ENCODE results near the gene C1orf115. TPM values are rescaled to one million over a fixed set of nuclear protein-coding genes. Genes with fewer than 3 reads are reported as not detected.

The C1orf115 gene
- total RNA-seq, 1 donor: 0.36 TPM

- no peak for DNase-seq (ENCODE audit: insufficient read length, low spot score, missing footprints)
- Histone ChIP-seq H3K27ac (ENCODE audit: low read depth, low read length) (no peak overlapping the region), H3K4me1 (ENCODE audit: insufficient read depth, low read length) (no peaks in the 10 kb centered on the region), H4K20me1 (ENCODE audit: insufficient read depth, low read length) (no peaks in the 10 kb centered on the region), H3K36me3 (ENCODE audit: insufficient read depth, low read length) (no peaks in the 10 kb centered on the region), H2AFZ (ENCODE audit: low read length) (no peak overlapping the region), H3K4me3 (ENCODE audit: insufficient read depth, low read length) (no peak overlapping the region), H3K9me3 (ENCODE audit: low read depth, low read length) (no peaks in the 10 kb centered on the region), H3K79me2 (ENCODE audit: insufficient read depth, low read length) (no peaks in the 10 kb centered on the region), H3K4me2 (ENCODE audit: insufficient read depth, low read length) (no peak overlapping the region), H3K27me3 (ENCODE audit: insufficient read depth, low read length) (peaks cover 6% of the 10 kb centered on the region)
- peak; percentile 31 for TF ChIP-seq CTCF (IDR thresholded peaks at IDR 0.05; ENCODE audit: extremely low read depth, low read depth, low read length)
These were observed 36.5 kb downstream of the C1orf115 start for GRCh38 chr1:220726634-220727033.

GRCh38 chr1:220727519-220727918 lies 37.4 kb downstream of the C1orf115 start:
- H3K27ac ChIP-seq (ENCODE audit: low read depth, low read length): no peak overlapping the region
- H3K36me3 ChIP-seq (ENCODE audit: insufficient read depth, low read length): no peaks in the 10 kb centered on the region
- H3K79me2 ChIP-seq (ENCODE audit: insufficient read depth, low read length): no peaks in the 10 kb centered on the region
- H4K20me1 ChIP-seq (ENCODE audit: insufficient read depth, low read length): no peaks in the 10 kb centered on the region
- no peak overlapping the region for H2AFZ ChIP-seq (ENCODE audit: low read length)
- no peak overlapping the region for H3K4me2 ChIP-seq (ENCODE audit: insufficient read depth, low read length)
- peaks cover 6% of the 10 kb centered on the region for H3K27me3 ChIP-seq (ENCODE audit: insufficient read depth, low read length)
- TF ChIP-seq CTCF (IDR thresholded peaks at IDR 0.05; ENCODE audit: extremely low read depth, low read depth, low read length): no peak
- H3K4me1 ChIP-seq (ENCODE audit: insufficient read depth, low read length): peaks cover 4% of the 10 kb centered on the region
- DNase-seq (ENCODE audit: insufficient read length, low spot score, missing footprints): no peak
- H3K9me3 ChIP-seq (ENCODE audit: low read depth, low read length): no peaks in the 10 kb centered on the region
- H3K4me3 ChIP-seq (ENCODE audit: insufficient read depth, low read length): no peak overlapping the region

DNA sequence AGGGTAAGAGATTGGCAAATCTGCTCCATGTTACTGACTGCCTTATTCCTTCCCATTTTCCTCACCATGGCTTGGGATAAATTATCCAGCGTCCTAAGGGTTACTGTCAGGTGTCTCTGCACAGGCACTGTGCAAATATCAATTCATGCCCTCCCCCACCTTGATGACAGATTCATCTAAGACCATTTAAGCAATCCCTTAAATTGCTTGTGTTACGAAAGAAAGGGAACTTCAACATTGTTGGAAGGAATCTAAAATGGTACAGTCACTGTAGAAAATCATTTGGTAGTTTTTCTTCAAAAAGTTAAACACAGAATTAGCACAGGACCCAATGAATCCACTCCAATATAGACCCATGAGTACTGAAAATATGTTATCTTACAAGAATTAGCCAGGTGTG lies 40.3 kb downstream of the C1orf115 start:
- H3K4me1 ChIP-seq (ENCODE audit: insufficient read depth, low read length): peaks cover 25% of the 10 kb centered on the region
- H3K4me3 ChIP-seq (ENCODE audit: insufficient read depth, low read length): no peak overlapping the region
- H4K20me1 ChIP-seq (ENCODE audit: insufficient read depth, low read length): no peaks in the 10 kb centered on the region
- H3K79me2 ChIP-seq (ENCODE audit: insufficient read depth, low read length): no peaks in the 10 kb centered on the region
- no peak for DNase-seq (ENCODE audit: insufficient read length, low spot score, missing footprints)
- no peak overlapping the region for H3K4me2 ChIP-seq (ENCODE audit: insufficient read depth, low read length)
- no peak overlapping the region for H3K27ac ChIP-seq (ENCODE audit: low read depth, low read length)
- no peak overlapping the region for H2AFZ ChIP-seq (ENCODE audit: low read length)
- TF ChIP-seq CTCF (IDR thresholded peaks at IDR 0.05; ENCODE audit: extremely low read depth, low read depth, low read length): no peak
- H3K27me3 ChIP-seq (ENCODE audit: insufficient read depth, low read length): peaks cover 6% of the 10 kb centered on the region
- no peaks in the 10 kb centered on the region for H3K36me3 ChIP-seq (ENCODE audit: insufficient read depth, low read length)
- H3K9me3 ChIP-seq (ENCODE audit: low read depth, low read length): no peaks in the 10 kb centered on the region

- H4K20me1 ChIP-seq (ENCODE audit: insufficient read depth, low read length): no peaks in the 10 kb centered on the region
- no peak overlapping the region for H3K4me3 ChIP-seq (ENCODE audit: insufficient read depth, low read length)
- no peaks in the 10 kb centered on the region for H3K36me3 ChIP-seq (ENCODE audit: insufficient read depth, low read length)
- peak overlapping the region; percentile 86 for H2AFZ ChIP-seq (ENCODE audit: low read length)
- no peak overlapping the region for H3K27ac ChIP-seq (ENCODE audit: low read depth, low read length)
- no peaks in the 10 kb centered on the region for H3K9me3 ChIP-seq (ENCODE audit: low read depth, low read length)
- H3K27me3 ChIP-seq (ENCODE audit: insufficient read depth, low read length): no peaks in the 10 kb centered on the region
- no peak for TF ChIP-seq CTCF (IDR thresholded peaks at IDR 0.05; ENCODE audit: extremely low read depth, low read depth, low read length)
- no peaks in the 10 kb centered on the region for H3K79me2 ChIP-seq (ENCODE audit: insufficient read depth, low read length)
- no peak for DNase-seq (ENCODE audit: insufficient read length, low spot score, missing footprints)
- peaks cover 25% of the 10 kb centered on the region for H3K4me1 ChIP-seq (ENCODE audit: insufficient read depth, low read length)
- peak overlapping the region; percentile 78 for H3K4me2 ChIP-seq (ENCODE audit: insufficient read depth, low read length)
These were observed 42.0 kb downstream of the C1orf115 start for GRCh38 chr1:220732137-220732536.

Measured in osteoblast (primary cell).